Keratinocyte (primary cell): Measurements from ENCODE around the gene POLR1A.

Source experiments
- CTCF ChIP-seq, 3 experiments: IDR thresholded peaks in 1 of 3; conservative IDR thresholded peaks in 1 of 3; optimal IDR thresholded peaks in 1 of 3; 2 replicates in 2 of 3; 3 replicates in 1 of 3; pipeline versions ENCODE3 to v1.5.1; 2011; ENCODE audit warnings: low read length in 3 of 3, mild to moderate bottlenecking in 3 of 3, moderate library complexity in 2 of 3, control low read depth in 1 of 3, inconsistent platforms in 1 of 3; ENCODE audit not compliant: insufficient read depth in 2 of 3; ENCODE audit errors: extremely low read depth in 1 of 3
- EZH2 ChIP-seq: IDR thresholded peaks from one replicate; pipeline ENCODE4 v1.6.1; 2012; ENCODE audit warnings: inconsistent platforms, mild to moderate bottlenecking, low read length, moderate library complexity

GRCh38 chr2:86075886-86076285 is 29.8 kb downstream of the POLR1A start:
- TF ChIP-seq CTCF (optimal IDR thresholded peaks at IDR 0.05 in 1 of 3, IDR thresholded peaks at IDR 0.05 in 1 of 3, conservative IDR thresholded peaks at IDR 0.05 in 1 of 3; ENCODE audit: extremely low read depth in 1 of 3, insufficient read depth in 2 of 3, low read length in 3 of 3) (no peak), EZH2 (no peak)
